Panc1 (cell line): ENCODE data around the gene GOLGA6L7.

Experiments used
- CTCF ChIP-seq: fragments of 450-650 bp; IDR thresholded peaks from 2 replicates; pipeline ENCODE4 v1.5.1; 2017; ENCODE audit warnings: mild to moderate bottlenecking
- POLR2AphosphoS5 ChIP-seq: IDR thresholded peaks from 2 replicates; pipeline ENCODE4 v1.6.1; 2012; ENCODE audit warnings: mild to moderate bottlenecking, low read depth, low read length, moderate library complexity
- REST ChIP-seq, 2 experiments: IDR thresholded peaks; 2 replicates each; pipeline ENCODE4 v1.6.1; 2011 to 2012; ENCODE audit warnings: low read depth in 2 of 2, control low read depth in 1 of 2, low read length in 1 of 2, mild to moderate bottlenecking in 1 of 2, moderate library complexity in 1 of 2; ENCODE audit not compliant: insufficient read depth in 1 of 2
- SIN3A ChIP-seq: IDR thresholded peaks from 2 replicates; pipeline ENCODE4 v1.6.1; 2012; ENCODE audit warnings: low read depth, mild to moderate bottlenecking, low read length, moderate library complexity, borderline replicate concordance; ENCODE audit not compliant: insufficient read depth
- TCF7L2 ChIP-seq: IDR thresholded peaks from 2 replicates; pipeline ENCODE4 v1.6.1; 2011; ENCODE audit warnings: mild to moderate bottlenecking, low read depth, low read length, inconsistent platforms

- TF ChIP-seq CTCF: no peak
- TF ChIP-seq POLR2AphosphoS5: no peak
- no peak for TF ChIP-seq TCF7L2
- TF ChIP-seq REST (IDR thresholded peaks at IDR 0.05; ENCODE audit: insufficient read depth in 1 of 2, low read depth in 2 of 2, low read length in 1 of 2): no peak
- no peak for TF ChIP-seq SIN3A
Measured at GRCh38 chr15:28881600-28881999, 33.2 kb upstream of the GOLGA6L7 start.
